ENCODE data around the gene CPEB2.

CPEB2 gene

DNA sequence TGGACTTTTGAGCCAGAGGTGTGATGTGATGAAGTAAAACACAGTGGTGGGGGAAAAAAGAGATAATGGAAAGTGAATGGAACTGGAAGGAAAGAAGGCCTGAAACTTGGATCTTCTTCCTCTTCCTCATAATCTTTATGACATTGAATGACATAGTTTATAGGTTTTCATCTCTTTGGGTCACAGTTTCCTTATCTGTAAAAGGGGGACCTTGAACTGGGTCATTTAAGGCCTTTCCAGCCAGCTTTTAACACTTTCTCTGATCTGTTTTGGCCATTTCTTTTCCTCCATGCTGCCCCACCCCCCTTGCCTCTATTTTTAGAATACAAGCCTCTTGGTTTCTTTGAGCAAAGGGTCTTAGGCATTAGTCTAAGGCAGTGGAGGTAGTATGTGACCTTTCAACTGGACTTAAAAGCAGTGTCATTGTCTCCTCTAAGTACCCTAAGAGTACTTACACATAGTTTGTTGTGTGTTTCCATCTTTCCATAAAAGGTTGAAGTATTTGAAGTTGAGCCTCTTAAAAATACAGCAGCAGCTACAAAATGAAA is 7.8 kb downstream of the CPEB2 start:
- DNase-seq (ENCODE audit: low read depth in 3 of 3) = no peak

DNA sequence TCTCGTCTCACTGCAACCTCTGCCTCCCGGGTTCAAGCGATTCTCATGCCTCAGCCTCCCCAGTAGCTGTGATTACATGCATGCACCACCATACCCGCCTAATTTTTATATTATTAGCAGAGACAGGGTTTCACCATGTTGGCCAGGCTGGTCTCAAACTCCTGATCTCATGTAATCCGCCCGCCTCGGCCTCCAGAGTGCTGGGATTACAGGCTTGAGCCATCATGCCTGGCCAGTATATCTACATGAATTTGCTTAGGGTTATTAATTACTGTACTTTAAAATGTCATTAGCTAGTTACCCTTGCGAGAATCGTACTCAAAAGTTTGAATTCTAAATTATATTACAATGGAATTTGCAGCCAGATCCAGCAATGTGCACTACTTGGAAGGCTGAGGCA is 8.9 kb downstream of the CPEB2 start:
- DNase-seq (ENCODE audit: low read depth in 3 of 3) = no peak

DNA sequence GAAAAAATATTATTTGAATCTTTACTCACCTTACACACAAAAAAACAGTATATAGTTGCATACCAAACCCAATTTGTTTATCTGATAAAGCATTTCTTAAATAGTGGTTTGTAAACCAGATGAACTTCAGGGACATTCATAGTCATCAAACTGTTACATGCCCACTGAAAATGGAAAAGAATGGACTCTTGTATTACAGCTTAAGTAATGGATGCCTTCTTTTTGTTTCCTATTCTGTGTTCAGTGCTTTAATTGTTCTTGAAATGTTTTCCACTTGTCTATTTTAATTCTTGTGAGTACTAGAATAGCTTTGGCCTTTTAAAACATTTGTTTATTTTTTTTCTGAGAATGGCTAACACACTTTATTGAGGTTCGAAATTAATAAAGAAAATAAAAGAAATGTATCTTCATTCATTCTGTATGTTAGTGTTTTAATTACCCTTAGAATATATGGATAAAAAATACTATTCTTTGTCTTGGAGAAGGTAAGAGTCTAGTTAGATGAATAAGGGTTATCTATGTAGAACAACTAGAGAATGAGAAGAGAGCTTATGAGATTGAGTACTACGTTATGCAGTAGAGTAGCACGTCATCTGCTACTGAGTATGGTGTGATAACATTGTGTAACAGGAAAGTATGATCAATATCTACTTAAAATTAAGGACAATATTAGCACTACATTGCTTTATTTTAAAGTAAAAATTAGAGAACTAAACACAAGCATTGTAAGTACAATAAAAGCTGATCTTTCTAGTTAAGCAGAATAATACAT is 9.9 kb downstream of the CPEB2 start:
- no peak for DNase-seq (ENCODE audit: low read depth in 3 of 3)

- no peak for DNase-seq (ENCODE audit: low read depth in 3 of 3)
Observed at GRCh38 chr4:15013585-15013984, 11.3 kb downstream of the CPEB2 start.

GRCh38 chr4:15015170-15015569 is 12.9 kb downstream of the CPEB2 start:
- DNase-seq (ENCODE audit: low read depth in 3 of 3) = no peak

DNA sequence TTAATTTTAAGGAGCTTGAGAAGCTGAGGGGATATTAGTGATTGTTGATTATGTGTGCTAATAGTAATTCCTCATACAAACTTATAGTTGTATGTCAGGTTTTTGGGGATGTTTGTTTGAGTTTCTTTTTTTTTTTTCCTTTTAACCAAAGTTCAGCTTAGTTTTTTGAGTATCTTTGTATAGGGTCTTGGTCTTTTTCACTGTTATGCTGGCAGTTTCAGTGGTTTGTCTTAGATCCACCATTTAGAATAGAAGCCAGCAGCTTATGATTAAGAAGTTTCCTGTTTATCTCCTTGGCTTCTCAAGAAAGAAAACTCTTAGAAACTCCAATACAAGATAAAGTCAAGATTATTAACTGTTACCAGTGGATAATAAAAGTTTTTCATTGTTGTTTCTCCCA is 16.1 kb downstream of the CPEB2 start:
- DNase-seq (ENCODE audit: low read depth in 3 of 3) = no peak

DNA sequence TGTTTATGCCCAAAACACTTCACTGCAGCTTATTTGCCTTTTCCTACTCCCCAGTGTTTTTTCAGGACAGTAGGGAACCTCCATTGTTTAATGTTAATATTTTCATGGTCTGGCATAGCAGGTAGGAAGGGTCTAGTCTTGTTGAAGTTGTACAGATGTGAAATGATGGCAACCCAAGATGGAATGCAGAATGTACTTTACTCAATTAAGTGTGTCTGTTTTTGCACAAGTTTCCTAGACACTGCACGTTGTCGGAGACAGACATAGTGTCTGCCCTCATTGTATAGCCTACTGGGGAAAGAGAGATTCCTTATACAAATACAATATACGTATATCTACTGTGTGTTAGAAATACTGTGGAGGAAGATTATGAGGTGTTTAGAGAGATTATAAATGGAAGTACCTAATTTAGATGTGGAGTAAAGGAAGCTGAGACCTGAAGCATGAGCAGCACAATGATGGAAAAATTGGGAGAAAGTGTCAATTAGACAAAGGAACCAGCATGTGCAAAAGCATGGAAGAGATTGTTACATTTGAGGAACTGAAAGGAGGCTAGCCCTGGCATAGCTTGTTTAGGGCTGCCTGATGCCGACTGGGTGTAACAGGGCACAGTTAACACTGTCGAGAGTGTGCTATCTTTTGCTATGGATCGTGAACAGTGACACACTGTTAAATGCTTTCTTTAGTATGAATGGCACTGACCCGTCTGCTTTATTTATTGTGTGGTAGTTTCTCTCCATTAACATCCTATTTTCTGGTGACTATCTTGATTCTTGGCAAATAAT is 18.4 kb downstream of the CPEB2 start:
- no peak for DNase-seq (ENCODE audit: low read depth in 3 of 3)

DNA sequence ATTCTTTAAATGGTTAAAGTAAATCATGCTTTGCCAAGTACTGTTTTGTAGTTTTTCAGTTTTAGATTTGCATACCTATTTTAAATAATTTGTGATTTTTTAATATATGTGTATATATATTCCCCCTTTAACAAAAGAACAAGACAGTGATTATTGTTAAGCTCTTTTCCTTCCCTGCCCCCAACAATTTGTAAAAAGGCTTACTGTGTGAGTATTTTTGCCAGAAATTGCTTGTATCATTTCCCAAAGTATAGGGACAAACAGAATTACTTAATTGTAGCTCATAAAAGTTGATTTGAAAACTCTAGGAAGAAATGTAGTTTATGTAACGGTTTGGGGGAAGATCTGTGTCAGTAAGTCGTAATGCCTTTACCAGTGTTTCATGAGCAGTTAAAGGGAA is 19.0 kb downstream of the CPEB2 start:
- DNase-seq (ENCODE audit: low read depth in 3 of 3) = no peak

- no peak for DNase-seq (ENCODE audit: low read depth in 3 of 3)
Observed at GRCh38 chr4:15021946-15022345, 19.7 kb downstream of the CPEB2 start.

GRCh38 chr4:15024386-15024785 is 22.1 kb downstream of the CPEB2 start:
- DNase-seq (ENCODE audit: low read depth in 3 of 3) = no peak

DNA sequence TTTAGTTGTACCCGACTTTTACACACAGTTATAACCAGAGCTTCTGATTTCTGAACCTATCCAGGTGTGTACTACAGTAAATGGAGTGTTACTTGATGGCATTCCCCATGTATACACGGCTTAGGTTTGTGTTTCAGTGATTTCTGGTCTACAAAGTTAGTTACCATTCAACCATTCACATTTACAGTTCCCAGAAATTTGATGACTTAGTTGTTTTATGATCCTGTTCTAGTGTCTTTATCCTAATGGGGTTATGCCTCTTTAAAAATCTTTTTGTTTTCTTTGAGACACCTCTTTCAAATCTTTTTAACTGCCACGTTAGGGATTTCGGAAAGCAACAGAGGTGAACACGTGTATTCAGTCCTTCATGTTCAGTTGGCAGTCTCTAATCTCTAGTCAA is 23.4 kb downstream of the CPEB2 start:
- DNase-seq (ENCODE audit: low read depth in 3 of 3) = no peak

DNA sequence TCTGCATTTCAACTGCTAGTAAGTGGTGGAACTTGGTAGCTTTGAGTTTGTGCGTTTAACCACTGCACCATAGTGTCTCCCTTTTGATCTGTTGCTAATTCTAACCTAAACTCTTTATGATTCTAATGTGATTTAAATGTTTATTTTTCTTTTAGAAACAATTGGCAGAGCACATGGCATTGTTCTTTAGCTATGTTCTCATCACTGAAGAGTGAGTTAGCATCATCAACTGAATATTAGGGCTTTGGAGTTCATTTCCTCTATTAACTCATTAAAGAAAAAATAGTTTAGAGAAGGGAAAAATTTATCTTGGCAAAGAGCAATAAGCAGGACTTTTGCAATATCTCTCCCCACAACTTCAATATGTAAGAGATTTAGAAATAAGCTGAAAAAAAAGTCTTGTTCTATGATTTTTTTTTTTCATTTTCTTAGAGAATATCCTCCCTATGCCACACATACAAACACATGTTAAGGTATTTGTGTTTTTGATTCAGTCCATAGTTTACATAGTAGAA is 25.7 kb downstream of the CPEB2 start:
- DNase-seq (ENCODE audit: low read depth in 3 of 3) = no peak

GRCh38 chr4:15031197-15031596 is 28.9 kb downstream of the CPEB2 start:
- DNase-seq (ENCODE audit: low read depth in 3 of 3) = no peak

- DNase-seq (ENCODE audit: low read depth in 3 of 3) = no peak
Observed at GRCh38 chr4:15031993-15032675, 29.9 kb downstream of the CPEB2 start.

DNA sequence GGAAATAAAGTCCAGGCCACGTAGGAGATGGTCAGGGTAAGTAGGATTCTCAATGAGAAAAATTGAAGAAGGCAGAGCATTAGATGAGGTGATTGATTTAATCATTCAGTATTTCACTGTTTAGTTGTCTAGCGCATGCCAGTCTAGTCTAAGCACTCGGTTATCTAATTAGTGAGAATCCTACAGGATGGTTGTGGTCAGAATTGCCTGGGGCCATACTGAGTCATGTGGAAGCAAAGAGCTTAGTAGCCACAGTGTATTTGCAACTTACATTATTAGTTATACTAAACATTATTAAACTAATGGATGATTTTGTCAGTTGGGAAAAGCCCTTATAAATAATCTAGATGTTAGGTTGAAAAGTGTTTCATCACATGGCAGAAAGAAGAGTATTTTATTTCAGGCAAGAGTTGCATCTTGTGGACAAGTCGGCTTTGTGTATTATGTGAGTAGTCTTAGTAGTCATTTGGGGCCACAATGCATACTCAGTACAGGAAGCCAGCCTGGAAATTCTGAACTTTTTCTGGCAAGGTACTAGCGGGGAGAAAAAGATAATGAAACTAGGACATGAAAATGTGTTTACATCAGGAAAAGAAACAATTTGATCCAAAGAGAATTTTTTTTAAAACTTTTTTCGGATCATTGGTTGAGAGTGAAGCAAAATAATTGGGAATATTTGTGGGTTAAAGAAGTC is 31.9 kb downstream of the CPEB2 start:
- no peak for DNase-seq (ENCODE audit: low read depth in 3 of 3)

DNA sequence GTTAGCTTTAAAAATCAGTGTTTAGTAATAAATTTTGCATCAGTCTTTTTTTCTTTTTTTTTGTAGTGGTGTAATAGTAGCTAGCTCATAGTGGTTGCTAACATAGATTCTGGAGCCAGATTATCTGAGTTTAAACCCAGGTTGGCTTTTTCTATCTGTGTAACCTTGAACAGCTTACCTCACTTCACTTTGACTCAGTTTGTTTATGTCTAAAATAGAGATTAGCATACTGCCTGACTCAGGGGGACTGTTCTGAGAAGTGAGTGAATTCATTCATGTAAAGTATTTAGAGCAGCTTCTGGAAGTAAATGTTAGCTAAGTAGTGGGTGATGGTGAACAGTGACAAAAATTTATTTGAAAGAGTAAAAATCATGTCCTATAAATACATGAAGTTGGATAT is 32.9 kb downstream of the CPEB2 start:
- DNase-seq (ENCODE audit: low read depth in 3 of 3) = no peak

GRCh38 chr4:15037923-15038541 is 35.8 kb downstream of the CPEB2 start:
- no peak for DNase-seq (ENCODE audit: low read depth in 3 of 3)

GRCh38 chr4:15040916-15041463 is 38.7 kb downstream of the CPEB2 start:
- no peak for DNase-seq (ENCODE audit: low read depth in 3 of 3)

DNA sequence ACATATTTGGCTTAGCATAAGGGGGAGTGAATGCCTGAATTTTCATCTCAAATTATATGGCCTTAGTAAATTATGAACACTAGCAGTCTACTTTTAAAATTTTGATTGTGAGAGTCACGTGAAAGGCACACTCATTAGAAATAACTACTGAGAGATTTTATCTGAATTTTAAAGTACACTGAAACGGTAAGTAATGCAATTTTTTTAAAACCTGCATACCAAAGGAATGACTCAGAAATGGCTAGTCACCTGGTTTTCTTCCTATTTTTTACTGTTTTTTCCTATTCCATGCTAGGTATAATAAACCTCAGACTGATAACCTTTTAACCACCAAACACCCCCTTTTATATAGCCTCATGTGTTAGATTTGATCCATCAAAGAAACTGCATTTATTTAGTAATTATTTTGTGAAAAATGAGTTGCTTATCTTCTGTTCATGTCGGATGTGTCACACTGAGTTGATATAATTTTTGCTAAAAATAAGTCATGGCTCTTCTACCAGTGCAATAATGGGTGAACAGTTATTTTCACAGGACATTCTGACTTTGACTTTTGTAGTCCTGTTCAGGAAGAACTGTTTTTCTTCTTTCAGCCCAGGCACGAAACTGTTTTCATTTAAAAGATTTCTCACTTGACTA is 40.4 kb downstream of the CPEB2 start:
- no peak for DNase-seq (ENCODE audit: low read depth in 3 of 3)

DNA sequence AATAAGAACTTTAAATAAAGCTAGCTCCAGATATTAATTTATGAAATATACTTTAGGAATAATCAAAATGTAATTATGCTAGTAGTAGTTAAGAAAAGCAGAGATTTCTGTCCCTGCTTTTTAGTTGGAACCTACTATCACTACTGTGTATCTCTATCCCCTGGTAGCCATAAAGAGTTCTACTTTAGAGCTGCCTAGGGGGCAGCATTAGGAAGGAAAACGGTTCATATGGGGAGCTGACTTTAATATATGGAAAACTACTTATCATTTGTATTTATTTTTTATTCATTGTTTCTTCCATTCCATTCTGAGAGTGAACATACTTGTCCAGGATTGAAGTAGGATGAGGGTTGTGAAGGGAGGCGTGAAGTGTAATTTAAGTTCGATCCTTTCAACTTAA is 40.9 kb downstream of the CPEB2 start:
- DNase-seq (ENCODE audit: low read depth in 3 of 3) = no peak
